ENCODE data around the gene EHBP1.
"Not testable (repeated sequence)": the region's sequence is repeated elsewhere in the genome, so short reads cannot be mapped to it uniquely, and the experiment has no call there.

The EHBP1 gene

GRCh38 chr2:62705859-62706720 lies 577 bp downstream of the EHBP1 start:
- no peak for DNase-seq

- DNase-seq = peak; percentile 10
Measured at GRCh38 chr2:62706721-62707521, 1.4 kb downstream of the EHBP1 start.

- DNase-seq = no peak
Measured at GRCh38 chr2:62708751-62709150, 3.2 kb downstream of the EHBP1 start.

- DNase-seq = no peak
Measured at GRCh38 chr2:62711832-62712494, 6.5 kb downstream of the EHBP1 start.

- not testable (repeated sequence) for DNase-seq
Measured at GRCh38 chr2:62713196-62713595, 7.7 kb downstream of the EHBP1 start.

- DNase-seq = no peak
Measured at GRCh38 chr2:62713837-62714236, 8.3 kb downstream of the EHBP1 start.

GRCh38 chr2:62716768-62717167 lies 11.3 kb downstream of the EHBP1 start:
- DNase-seq = no peak

GRCh38 chr2:62717503-62718081 lies 12.1 kb downstream of the EHBP1 start:
- no peak for DNase-seq

GRCh38 chr2:62718225-62718822 lies 12.8 kb downstream of the EHBP1 start:
- no peak for DNase-seq

- no peak for DNase-seq
Measured at GRCh38 chr2:62719757-62720156, 14.2 kb downstream of the EHBP1 start.

- no peak for DNase-seq
Measured at GRCh38 chr2:62722679-62723078, 17.2 kb downstream of the EHBP1 start.

GRCh38 chr2:62723253-62723652 lies 17.7 kb downstream of the EHBP1 start:
- no peak for DNase-seq

- no peak for DNase-seq
Measured at GRCh38 chr2:62724106-62724505, 18.6 kb downstream of the EHBP1 start.

GRCh38 chr2:62724886-62725711 lies 19.6 kb downstream of the EHBP1 start:
- no peak for DNase-seq

GRCh38 chr2:62725712-62726055 lies 20.2 kb downstream of the EHBP1 start:
- DNase-seq = no peak

GRCh38 chr2:62727259-62727867 lies 21.9 kb downstream of the EHBP1 start:
- DNase-seq = no peak

GRCh38 chr2:62727876-62728566 lies 22.5 kb downstream of the EHBP1 start:
- no peak for DNase-seq

GRCh38 chr2:62731275-62731674 lies 25.8 kb downstream of the EHBP1 start:
- DNase-seq = no peak

- no peak for DNase-seq
Measured at GRCh38 chr2:62732262-62732777, 26.8 kb downstream of the EHBP1 start.

GRCh38 chr2:62733546-62733945 lies 28.0 kb downstream of the EHBP1 start:
- no peak for DNase-seq
